ENCODE results near the gene KLHL7.
"Not testable (repeated sequence)": the region's sequence is repeated elsewhere in the genome, so short reads cannot be mapped to it uniquely, and the experiment has no call there.

Gene KLHL7

DNA sequence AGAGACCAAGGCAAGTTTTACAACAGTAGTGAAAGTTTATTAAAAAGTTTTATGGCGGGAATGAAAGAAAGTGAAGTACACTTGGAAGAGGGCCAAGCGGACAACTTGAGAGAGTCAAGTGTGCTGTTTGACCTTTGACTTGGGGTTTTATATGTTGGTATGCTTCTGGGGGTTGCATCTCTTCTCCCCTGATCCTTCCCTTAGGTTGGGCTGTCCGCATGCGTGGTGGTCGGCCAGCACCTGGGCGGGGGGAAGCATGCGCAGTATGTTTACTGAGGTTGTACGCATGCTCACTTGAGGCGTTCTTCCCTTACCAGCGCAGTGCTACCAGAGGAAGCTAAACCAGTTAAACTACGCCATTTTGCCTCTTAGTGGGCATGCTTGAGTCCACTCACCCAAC, 108.2 kb downstream of the KLHL7 start:
- H3K9me3 ChIP-seq (ENCODE audit: control insufficient read depth, insufficient read depth, low read length) = no peaks in the 10 kb centered on the region
- H3K36me3 ChIP-seq (ENCODE audit: control insufficient read depth, insufficient read depth, low read length) = no peaks in the 10 kb centered on the region
- DNase-seq (ENCODE audit: low read depth, low spot score) = no peak
- H3K4me3 ChIP-seq (ENCODE audit: low read length) = no peak overlapping the region
- peaks cover 2% of the 10 kb centered on the region; the same call in 1 of the 2 replicates for H3K4me1 ChIP-seq (ENCODE audit: control insufficient read depth, insufficient read depth, low read length)
- WGBS (ENCODE audit: insufficient coverage, insufficient read length) = no CpG with 5 or more reads among the region's 11 CpGs
- H3K27me3 ChIP-seq (ENCODE audit: control insufficient read depth, insufficient read depth, low read length) = no peaks in the 10 kb centered on the region
- H3K27ac ChIP-seq (ENCODE audit: low read length) = no peak overlapping the region

DNA sequence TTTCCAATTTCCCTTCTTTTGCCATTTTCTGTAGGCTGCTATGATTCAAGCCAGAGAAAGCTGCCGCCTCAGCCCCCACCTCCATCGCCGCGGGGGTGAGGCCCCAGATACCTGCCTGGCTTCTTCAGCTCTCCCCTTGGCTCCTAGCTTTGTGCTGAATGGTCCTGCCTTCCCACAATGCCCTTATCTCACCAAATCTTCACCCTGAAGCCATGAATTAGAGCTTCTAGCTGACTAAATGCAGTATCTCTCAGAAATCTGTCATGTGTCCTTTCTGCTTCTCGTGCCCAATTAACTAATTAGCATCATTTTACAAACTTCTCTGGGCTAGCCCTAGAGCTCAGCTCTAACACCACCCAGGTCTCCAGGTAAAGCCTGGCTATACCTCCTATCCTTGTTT, 108.8 kb downstream of the KLHL7 start:
- peaks cover 2% of the 10 kb centered on the region; the same call in 1 of the 2 replicates for H3K4me1 ChIP-seq (ENCODE audit: control insufficient read depth, insufficient read depth, low read length)
- no peak overlapping the region for H3K4me3 ChIP-seq (ENCODE audit: low read length)
- H3K27me3 ChIP-seq (ENCODE audit: control insufficient read depth, insufficient read depth, low read length) = no peaks in the 10 kb centered on the region
- H3K27ac ChIP-seq (ENCODE audit: low read length) = no peak overlapping the region
- DNase-seq (ENCODE audit: low read depth, low spot score) = no peak
- H3K9me3 ChIP-seq (ENCODE audit: control insufficient read depth, insufficient read depth, low read length) = no peaks in the 10 kb centered on the region
- no peaks in the 10 kb centered on the region for H3K36me3 ChIP-seq (ENCODE audit: control insufficient read depth, insufficient read depth, low read length)
- WGBS (ENCODE audit: insufficient coverage, insufficient read length) = no CpG with 5 or more reads among the region's 5 CpGs

DNA sequence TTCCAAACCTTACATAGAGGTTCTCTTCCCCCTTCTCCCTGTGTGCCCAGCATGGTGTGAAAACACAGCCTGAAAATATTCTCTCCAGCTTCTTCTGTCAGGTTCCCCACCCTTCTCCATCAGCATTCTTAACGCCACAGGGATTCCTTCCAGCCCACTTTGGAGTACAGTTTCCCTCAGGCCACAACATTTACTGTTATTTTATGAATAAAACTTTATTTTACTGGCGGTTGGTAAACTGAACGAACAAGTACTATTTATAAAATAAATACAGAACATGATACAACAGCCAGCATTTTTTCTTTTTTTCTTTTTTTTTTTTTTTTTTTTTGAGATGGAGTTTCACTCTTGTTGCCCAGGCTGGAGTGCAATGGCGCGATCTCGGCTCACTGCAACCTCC, 109.4 kb downstream of the KLHL7 start:
- DNase-seq (ENCODE audit: low read depth, low spot score) = no peak
- Histone ChIP-seq H3K36me3 (ENCODE audit: control insufficient read depth, insufficient read depth, low read length) (no peaks in the 10 kb centered on the region), H3K4me1 (ENCODE audit: control insufficient read depth, insufficient read depth, low read length) (peaks cover 2% of the 10 kb centered on the region; the same call in 1 of the 2 replicates), H3K27ac (ENCODE audit: low read length) (no peak overlapping the region), H3K27me3 (ENCODE audit: control insufficient read depth, insufficient read depth, low read length) (no peaks in the 10 kb centered on the region), H3K9me3 (ENCODE audit: control insufficient read depth, insufficient read depth, low read length) (no peaks in the 10 kb centered on the region), H3K4me3 (ENCODE audit: low read length) (no peak overlapping the region)
- no CpG with 5 or more reads among the region's 6 CpGs for WGBS (ENCODE audit: insufficient coverage, insufficient read length)

DNA sequence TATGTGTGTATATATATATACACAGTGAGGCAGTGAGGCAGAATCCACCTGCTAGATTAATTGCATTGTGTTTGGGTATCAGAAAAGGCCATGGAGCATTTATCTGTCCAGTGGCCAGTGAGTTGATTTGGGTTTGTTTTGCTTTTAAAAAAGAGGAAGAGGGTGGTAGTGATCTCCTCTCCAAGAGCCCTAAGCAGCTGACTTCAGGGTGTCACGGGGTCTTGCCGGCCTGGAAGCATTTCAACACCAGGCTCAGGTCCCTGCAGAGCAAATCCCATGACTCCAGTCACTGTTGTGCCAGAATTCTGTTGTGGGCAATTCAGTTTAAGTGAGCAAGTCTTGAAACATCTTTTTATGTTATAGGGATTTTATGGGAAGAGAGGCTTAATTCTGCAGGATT, 110.4 kb downstream of the KLHL7 start:
- WGBS (ENCODE audit: insufficient coverage, insufficient read length) = no CpG with 5 or more reads among the region's 2 CpGs
- Histone ChIP-seq H3K27me3 (ENCODE audit: control insufficient read depth, insufficient read depth, low read length) (no peaks in the 10 kb centered on the region), H3K36me3 (ENCODE audit: control insufficient read depth, insufficient read depth, low read length) (no peaks in the 10 kb centered on the region)

DNA sequence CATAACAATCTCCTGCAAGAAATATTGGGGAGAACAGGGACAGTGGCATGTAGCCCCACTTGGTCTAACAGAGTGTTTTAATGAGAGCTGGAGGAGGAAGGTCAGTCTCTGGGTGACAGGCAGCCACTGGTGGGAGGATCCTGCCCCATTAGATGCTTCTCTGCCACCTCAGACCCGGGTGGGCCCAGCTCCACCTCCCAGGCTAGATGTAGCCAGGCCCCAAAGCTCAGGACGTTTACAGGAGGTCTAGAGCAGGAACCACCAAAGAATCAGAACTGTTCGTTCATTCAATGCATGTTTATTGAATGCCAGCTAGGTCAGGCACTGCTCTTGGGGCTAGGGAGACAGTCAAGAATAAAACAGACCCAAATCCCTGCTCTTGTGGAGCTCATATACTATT, 112.6 kb downstream of the KLHL7 start:
- Histone ChIP-seq H3K4me1 (ENCODE audit: control insufficient read depth, insufficient read depth, low read length) (peaks cover 2% of the 10 kb centered on the region; the same call in 1 of the 2 replicates), H3K9me3 (ENCODE audit: control insufficient read depth, insufficient read depth, low read length) (no peaks in the 10 kb centered on the region), H3K27ac (ENCODE audit: low read length) (no peak overlapping the region), H3K36me3 (ENCODE audit: control insufficient read depth, insufficient read depth, low read length) (no peaks in the 10 kb centered on the region), H3K27me3 (ENCODE audit: control insufficient read depth, insufficient read depth, low read length) (no peaks in the 10 kb centered on the region), H3K4me3 (ENCODE audit: low read length) (no peak overlapping the region)
- DNase-seq (ENCODE audit: low read depth, low spot score) = no peak
- WGBS (ENCODE audit: insufficient coverage, insufficient read length) = no CpG with 5 or more reads among the region's 3 CpGs

More for the DNA sequence above, 110.4 kb downstream of the KLHL7 start:
- no peak overlapping the region for H3K27ac ChIP-seq (ENCODE audit: low read length)
- peaks cover 2% of the 10 kb centered on the region; the same call in 1 of the 2 replicates for H3K4me1 ChIP-seq (ENCODE audit: control insufficient read depth, insufficient read depth, low read length)
- H3K9me3 ChIP-seq (ENCODE audit: control insufficient read depth, insufficient read depth, low read length) = no peaks in the 10 kb centered on the region
- DNase-seq (ENCODE audit: low read depth, low spot score) = no peak
- no peak overlapping the region for H3K4me3 ChIP-seq (ENCODE audit: low read length)

DNA sequence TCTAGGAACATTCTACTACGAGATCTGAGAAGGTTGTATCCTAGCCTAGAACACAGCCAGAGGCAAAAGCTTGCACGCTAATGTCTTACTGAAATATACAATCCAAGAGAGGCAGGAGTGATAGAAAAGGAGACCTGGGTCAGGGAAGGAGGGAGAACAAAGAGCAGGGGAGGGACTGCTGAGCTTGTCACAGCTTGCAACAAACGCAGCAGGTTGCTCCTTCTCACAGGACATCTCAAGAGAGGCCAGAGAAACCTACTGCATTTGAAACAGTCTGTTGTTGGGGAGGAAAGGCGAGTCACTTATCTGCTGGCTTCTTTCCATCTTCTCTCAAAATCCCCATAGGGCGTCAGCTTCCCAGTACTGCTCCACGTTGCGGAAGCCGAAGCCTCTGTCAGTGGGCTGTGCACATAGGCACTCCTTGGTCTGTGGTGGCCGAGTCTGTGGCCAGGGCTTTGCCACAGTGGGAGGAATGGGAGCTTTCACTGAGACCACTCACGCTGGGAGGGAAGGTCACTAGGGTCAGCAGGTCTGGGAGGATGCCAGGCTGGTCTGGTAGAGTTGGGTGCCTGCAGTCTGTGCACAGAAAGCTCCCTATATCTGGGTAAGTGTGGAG, 115.2 kb downstream of the KLHL7 start:
- H3K4me3 ChIP-seq (ENCODE audit: low read length) = no peak overlapping the region
- no peaks in the 10 kb centered on the region for H3K9me3 ChIP-seq (ENCODE audit: control insufficient read depth, insufficient read depth, low read length)
- no peaks in the 10 kb centered on the region for H3K27me3 ChIP-seq (ENCODE audit: control insufficient read depth, insufficient read depth, low read length)
- no peak for DNase-seq (ENCODE audit: low read depth, low spot score)
- H3K27ac ChIP-seq (ENCODE audit: low read length) = no peak overlapping the region
- H3K4me1 ChIP-seq (ENCODE audit: control insufficient read depth, insufficient read depth, low read length) = no peaks in the 10 kb centered on the region
- no CpG with 5 or more reads among the region's 10 CpGs for WGBS (ENCODE audit: insufficient coverage, insufficient read length)
- H3K36me3 ChIP-seq (ENCODE audit: control insufficient read depth, insufficient read depth, low read length) = no peaks in the 10 kb centered on the region

DNA sequence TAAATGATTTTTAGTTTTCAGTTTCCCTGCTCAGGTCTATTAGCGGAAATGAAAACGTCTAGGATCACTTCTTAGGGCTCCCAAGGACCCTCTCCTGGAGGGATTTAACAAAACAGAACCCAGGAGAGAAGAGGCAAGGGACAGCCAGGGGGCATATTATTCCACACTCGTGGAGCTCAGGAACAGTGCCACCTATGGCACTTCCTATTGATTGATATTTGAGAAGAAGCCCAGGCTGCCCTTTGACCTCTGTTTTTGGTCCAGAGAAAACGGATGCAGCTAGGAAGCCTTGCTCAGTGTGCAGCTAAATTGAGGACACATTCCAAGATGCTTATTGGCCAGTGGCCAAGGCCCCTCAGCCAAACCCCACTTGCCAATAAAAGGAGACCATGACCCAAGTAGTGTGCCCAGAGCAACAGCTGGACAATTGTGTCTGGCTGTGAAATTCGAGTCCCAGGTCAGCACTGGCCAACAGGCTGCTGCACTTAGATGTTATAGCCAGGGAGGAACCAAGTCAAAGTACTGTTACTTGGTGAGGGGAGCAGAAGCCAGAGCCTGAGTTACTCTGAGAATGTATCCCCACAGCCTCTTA, 117.0 kb downstream of the KLHL7 start:
- no peak for DNase-seq (ENCODE audit: low read depth, low spot score)
- Histone ChIP-seq H3K27ac (ENCODE audit: low read length) (no peak overlapping the region), H3K27me3 (ENCODE audit: control insufficient read depth, insufficient read depth, low read length) (no peaks in the 10 kb centered on the region), H3K4me1 (ENCODE audit: control insufficient read depth, insufficient read depth, low read length) (no peaks in the 10 kb centered on the region), H3K4me3 (ENCODE audit: low read length) (no peak overlapping the region), H3K9me3 (ENCODE audit: control insufficient read depth, insufficient read depth, low read length) (no peaks in the 10 kb centered on the region), H3K36me3 (ENCODE audit: control insufficient read depth, insufficient read depth, low read length) (no peaks in the 10 kb centered on the region)
- no CpG with 5 or more reads among the region's 5 CpGs for WGBS (ENCODE audit: insufficient coverage, insufficient read length)

DNA sequence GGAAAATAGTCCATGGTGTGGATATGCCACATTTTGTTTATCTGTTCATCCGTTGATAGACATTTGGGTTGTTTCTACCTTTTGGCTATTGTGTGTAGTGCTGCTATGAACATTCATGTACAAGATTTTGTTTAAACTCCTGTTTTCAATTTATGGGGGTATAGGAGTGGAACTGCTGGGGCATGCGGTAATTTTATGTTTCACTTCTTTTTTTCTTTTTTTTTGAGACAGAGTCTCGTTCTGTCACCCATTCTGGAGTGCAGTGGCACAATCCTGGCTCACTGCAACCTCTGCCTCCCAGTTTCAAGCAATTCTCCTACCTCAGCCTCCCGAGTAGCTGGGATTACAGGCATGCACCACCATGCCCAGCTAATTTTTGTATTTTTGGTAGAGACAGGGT, 118.8 kb downstream of the KLHL7 start:
- not testable (repeated sequence) for H3K9me3 ChIP-seq (ENCODE audit: control insufficient read depth, insufficient read depth, low read length); H3K4me3 ChIP-seq (ENCODE audit: low read length); DNase-seq (ENCODE audit: low read depth, low spot score); H3K27ac ChIP-seq (ENCODE audit: low read length); H3K4me1 ChIP-seq (ENCODE audit: control insufficient read depth, insufficient read depth, low read length); H3K27me3 ChIP-seq (ENCODE audit: control insufficient read depth, insufficient read depth, low read length); H3K36me3 ChIP-seq (ENCODE audit: control insufficient read depth, insufficient read depth, low read length)
- no CpG with 5 or more reads among the region's 4 CpGs for WGBS (ENCODE audit: insufficient coverage, insufficient read length)

DNA sequence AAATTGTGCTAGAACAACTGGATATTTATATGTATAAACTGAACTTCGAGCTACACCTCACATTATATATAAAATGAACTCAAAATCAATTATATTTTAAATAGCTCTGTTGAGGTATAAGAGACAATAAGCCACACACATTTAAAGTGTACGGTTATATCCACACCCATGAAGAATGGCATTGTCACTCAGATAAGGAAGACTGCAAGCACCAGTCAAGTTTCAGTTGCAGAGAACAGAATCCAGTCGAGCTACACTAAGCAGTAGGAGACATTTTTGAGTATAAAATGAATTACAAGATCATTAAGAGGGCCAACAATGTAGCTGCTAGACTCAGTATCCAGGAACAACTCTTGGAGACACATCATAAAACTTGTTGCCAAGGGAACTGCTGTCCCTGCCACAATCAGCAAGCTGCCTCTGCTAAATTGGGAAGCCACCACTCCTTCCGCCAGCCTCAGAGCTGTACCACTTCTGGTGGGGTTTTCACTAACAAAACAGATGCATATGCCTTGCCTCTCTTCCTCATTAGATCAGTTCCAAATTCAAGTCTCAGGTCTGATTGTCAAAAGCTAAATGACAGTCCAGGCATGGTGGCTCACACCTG, 121.4 kb downstream of the KLHL7 start:
- DNase-seq (ENCODE audit: low read depth, low spot score) = no peak
- Histone ChIP-seq H3K4me3 (ENCODE audit: low read length) (no peak overlapping the region), H3K36me3 (ENCODE audit: control insufficient read depth, insufficient read depth, low read length) (no peaks in the 10 kb centered on the region), H3K27ac (ENCODE audit: low read length) (no peak overlapping the region), H3K27me3 (ENCODE audit: control insufficient read depth, insufficient read depth, low read length) (no peaks in the 10 kb centered on the region), H3K9me3 (ENCODE audit: control insufficient read depth, insufficient read depth, low read length) (no peaks in the 10 kb centered on the region), H3K4me1 (ENCODE audit: control insufficient read depth, insufficient read depth, low read length) (no peaks in the 10 kb centered on the region)
- WGBS (ENCODE audit: insufficient coverage, insufficient read length) = no CpG with 5 or more reads among the region's 4 CpGs
